ENCODE data around the gene ISYNA1.
A peak's percentile ranks its signal among the peaks of the same experiment; 100 is the strongest.

Gene ISYNA1

DNA sequence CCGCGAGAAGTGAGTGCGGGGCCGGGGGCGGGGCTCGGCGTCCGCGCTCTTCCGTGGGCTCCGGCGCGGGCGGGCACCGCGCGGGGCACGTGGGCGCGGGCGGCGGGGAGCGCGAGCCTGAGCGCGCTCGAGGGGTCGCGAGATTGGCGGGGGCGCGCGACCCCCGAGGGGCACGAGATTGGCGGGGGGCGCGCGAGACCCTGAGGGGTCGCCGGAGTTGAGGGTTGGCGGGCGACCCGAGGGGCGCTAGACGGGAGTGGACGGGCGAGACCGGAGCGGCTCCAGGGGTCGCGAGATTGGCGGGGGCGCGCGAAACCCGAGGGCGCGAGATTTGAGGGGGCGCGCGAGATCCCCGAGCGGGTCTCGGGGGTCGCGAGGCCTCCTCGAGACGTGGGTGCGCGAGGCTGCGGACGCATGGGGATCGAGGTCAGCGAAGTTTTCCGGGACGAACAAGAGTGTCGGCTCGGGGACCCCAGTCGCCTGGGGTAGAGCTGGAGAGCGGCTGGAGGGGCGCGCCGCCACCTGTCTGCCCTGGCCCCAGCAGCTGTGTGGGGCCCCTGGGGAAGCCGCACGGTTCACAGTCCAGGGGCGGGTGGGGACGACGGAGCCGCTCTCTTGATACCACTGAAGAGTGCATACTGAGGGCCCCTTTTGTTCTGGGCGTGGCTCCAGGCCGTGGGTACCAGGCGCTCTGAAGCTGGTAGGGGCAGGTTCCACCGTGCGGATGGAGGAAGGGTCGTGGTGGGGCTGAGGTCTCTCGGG lies 18.1 kb downstream of the ISYNA1 start:
- peak in 2 of 3 donors; percentile 35 to 40 for DNase-seq
- H3K9me3 ChIP-seq (ENCODE audit: control insufficient read depth, low read length) = no peaks in the 10 kb centered on the region
- H3K4me3 ChIP-seq (ENCODE audit: insufficient read depth, low read depth, low read length, poor library complexity, severe bottlenecking) = peak overlapping the region; percentile 59
- H3K27me3 ChIP-seq (replicated peaks; ENCODE audit: control insufficient read depth, insufficient read depth, low read length, poor library complexity, severe bottlenecking) = no peaks in the 10 kb centered on the region
- H3K36me3 ChIP-seq (ENCODE audit: control insufficient read depth, insufficient read depth, low read length) = no peaks in the 10 kb centered on the region
- H3K4me1 ChIP-seq (ENCODE audit: control insufficient read depth, insufficient read depth, low read length, poor library complexity, severe bottlenecking) = peaks cover 93% of the 10 kb centered on the region
- H3K27ac ChIP-seq (ENCODE audit: insufficient read depth, low read length, poor library complexity, severe bottlenecking) = peak overlapping the region; percentile 73

DNA sequence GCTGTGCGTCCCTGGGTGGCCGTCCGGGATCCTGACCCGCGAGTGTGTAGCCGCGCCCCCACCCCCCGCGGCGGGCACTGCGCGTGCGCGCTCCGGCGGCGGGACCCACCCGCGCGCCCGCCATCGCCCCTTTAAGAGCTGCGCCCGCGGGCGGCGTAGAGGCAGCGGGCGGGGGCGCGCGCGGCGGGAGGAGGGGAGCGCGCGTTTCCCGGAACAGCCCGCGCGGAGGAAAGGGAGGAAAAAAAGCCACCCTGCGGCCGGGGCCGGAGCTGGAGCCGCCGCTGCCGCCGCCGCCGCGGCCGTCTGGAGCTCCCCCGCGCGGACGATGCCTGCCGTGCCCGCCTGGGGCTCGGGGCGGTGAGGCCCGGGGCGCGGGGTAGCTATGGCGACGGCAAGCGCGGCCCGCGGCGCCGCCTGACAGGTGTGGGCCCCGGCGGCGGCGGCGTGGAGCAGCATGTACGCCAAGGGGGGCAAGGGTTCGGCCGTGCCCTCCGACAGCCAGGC lies 18.7 kb downstream of the ISYNA1 start, which contains the start of gene SSBP4:
SSBP4 (plus strand) TSS at position 204 of the 504 bp plus-strand sequence; CDS start at position 455, 251 bp downstream.
- peaks cover 92% of the 10 kb centered on the region for H3K4me1 ChIP-seq (ENCODE audit: control insufficient read depth, insufficient read depth, low read length, poor library complexity, severe bottlenecking)
- peak within 1 kb of the TSS; percentile 73 for H3K27ac ChIP-seq (ENCODE audit: insufficient read depth, low read length, poor library complexity, severe bottlenecking)
- no peaks in the 10 kb centered on the region for H3K27me3 ChIP-seq (replicated peaks; ENCODE audit: control insufficient read depth, insufficient read depth, low read length, poor library complexity, severe bottlenecking)
- DNase-seq = peak; percentile 61 to 64 (median 62)
- H3K9me3 ChIP-seq (ENCODE audit: control insufficient read depth, low read length) = no peaks in the 10 kb centered on the region
- H3K4me3 ChIP-seq (ENCODE audit: insufficient read depth, low read depth, low read length, poor library complexity, severe bottlenecking) = peak within 1 kb of the TSS; percentile 59
- no peaks in the 10 kb centered on the region for H3K36me3 ChIP-seq (ENCODE audit: control insufficient read depth, insufficient read depth, low read length)

DNA sequence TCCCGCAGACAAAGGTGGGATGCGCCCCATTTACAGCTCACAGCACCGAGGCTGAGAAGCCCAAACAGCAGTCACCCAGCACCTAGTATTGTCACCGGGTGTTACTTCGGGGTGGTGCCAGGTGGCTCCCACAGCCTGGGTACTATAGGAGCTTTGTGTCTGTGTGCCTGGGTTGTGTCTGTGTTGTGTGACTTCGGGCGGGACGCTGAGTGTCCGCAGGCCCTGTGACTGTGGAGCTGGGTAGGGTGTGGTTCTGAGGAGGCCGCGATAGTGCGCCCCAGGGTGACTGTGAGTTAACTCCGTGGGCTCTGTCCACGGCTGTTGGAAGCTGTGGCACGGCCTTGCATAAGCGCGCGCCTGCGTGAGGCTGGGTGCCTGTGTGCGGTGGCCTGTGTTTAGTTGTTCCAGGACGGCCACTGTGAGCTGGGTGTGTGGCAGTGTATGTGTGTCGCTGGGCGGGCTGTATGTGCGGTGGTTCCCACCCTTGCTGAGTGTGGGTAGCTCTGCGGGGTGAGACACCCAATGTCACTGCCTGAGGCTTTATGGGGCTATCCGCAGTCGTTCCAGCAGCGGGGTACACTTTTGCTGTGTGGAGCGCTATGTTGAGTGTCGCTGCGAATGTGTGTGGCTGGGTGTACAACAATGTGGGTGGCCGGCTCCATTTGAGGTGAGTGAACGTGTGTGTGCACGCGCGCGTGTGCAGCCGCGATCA lies 19.3 kb downstream of the ISYNA1 start:
- Histone ChIP-seq H3K9me3 (ENCODE audit: control insufficient read depth, low read length) (no peaks in the 10 kb centered on the region), H3K27me3 (replicated peaks; ENCODE audit: control insufficient read depth, insufficient read depth, low read length, poor library complexity, severe bottlenecking) (no peaks in the 10 kb centered on the region), H3K4me1 (ENCODE audit: control insufficient read depth, insufficient read depth, low read length, poor library complexity, severe bottlenecking) (peaks cover 86% of the 10 kb centered on the region), H3K36me3 (ENCODE audit: control insufficient read depth, insufficient read depth, low read length) (no peaks in the 10 kb centered on the region), H3K4me3 (ENCODE audit: insufficient read depth, low read depth, low read length, poor library complexity, severe bottlenecking) (peak overlapping the region; percentile 8), H3K27ac (ENCODE audit: insufficient read depth, low read length, poor library complexity, severe bottlenecking) (peak overlapping the region; percentile 73)
- peak in 2 of 3 donors; percentile 47 to 48 for DNase-seq

DNA sequence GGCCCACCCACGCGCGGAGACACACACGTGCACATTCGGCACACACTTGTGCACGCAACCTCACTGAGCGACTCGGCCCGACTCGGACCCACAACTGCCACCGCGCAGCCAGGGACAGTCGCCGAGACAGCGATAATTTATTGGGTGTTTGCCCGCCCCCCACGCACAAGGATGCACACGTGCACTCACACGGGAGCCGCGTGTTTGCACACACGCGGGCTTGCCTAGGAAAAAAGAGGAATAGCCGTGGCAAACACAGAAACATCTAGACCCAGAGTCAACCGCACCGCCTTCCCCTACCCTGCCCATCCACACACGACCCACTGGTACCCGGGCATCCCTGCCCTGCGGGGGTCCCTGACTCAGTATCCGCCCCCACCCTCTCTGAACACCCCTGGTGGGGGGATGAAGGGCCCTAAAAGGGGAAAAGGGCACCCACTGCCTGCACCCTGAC lies 19.9 kb downstream of the ISYNA1 start:
- Histone ChIP-seq H3K4me1 (ENCODE audit: control insufficient read depth, insufficient read depth, low read length, poor library complexity, severe bottlenecking) (peaks cover 80% of the 10 kb centered on the region), H3K36me3 (ENCODE audit: control insufficient read depth, insufficient read depth, low read length) (no peaks in the 10 kb centered on the region)

DNA sequence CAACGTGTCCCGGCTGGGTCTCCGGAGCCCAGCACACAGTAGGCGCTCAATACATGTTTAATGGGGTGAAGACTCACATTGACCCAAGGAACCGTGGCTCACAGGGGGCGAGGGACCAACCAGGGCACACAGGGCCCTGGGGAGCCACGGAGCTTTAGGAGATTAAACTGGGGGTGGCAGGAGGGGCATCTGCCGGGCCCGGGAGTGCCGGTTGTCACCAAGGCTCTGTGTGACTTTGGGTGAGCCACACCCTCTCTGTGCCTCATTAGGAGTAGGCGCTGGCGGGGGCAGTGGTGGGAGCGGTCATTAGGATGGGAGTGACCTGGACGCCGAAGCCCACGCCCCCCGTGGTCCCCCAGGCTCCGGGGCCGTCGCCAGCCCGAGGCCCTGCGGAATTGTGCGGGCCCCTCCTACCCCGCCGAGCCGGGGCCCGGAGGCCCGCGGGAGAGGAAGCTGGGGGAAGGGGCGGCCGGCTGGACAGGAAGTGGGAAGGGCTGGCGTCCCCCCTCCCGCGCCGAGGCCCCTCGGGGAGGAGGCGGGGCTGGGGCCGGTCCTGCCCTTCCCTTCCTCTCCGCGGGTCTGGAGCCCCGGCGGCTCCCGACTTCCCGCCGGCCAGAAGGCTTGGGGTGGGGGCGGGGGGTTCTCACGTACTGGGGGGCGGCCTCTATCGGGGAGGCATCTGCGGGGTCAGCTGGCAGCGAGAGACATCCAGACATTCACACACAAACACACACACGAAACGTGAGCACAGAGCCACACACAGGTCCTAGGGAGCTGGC lies 20.5 kb downstream of the ISYNA1 start:
- no peaks in the 10 kb centered on the region for H3K27me3 ChIP-seq (replicated peaks; ENCODE audit: control insufficient read depth, insufficient read depth, low read length, poor library complexity, severe bottlenecking)
- H3K9me3 ChIP-seq (ENCODE audit: control insufficient read depth, low read length) = no peaks in the 10 kb centered on the region
- peak overlapping the region; percentile 39 for H3K27ac ChIP-seq (ENCODE audit: insufficient read depth, low read length, poor library complexity, severe bottlenecking)
- H3K36me3 ChIP-seq (ENCODE audit: control insufficient read depth, insufficient read depth, low read length) = no peaks in the 10 kb centered on the region
- no peak for DNase-seq
- peaks cover 74% of the 10 kb centered on the region for H3K4me1 ChIP-seq (ENCODE audit: control insufficient read depth, insufficient read depth, low read length, poor library complexity, severe bottlenecking)
- peak overlapping the region; percentile 39 for H3K4me3 ChIP-seq (ENCODE audit: insufficient read depth, low read depth, low read length, poor library complexity, severe bottlenecking)

More for the DNA sequence above, 19.9 kb downstream of the ISYNA1 start:
- H3K4me3 ChIP-seq (ENCODE audit: insufficient read depth, low read depth, low read length, poor library complexity, severe bottlenecking) = peak overlapping the region; percentile 39
- no peaks in the 10 kb centered on the region for H3K27me3 ChIP-seq (replicated peaks; ENCODE audit: control insufficient read depth, insufficient read depth, low read length, poor library complexity, severe bottlenecking)
- H3K27ac ChIP-seq (ENCODE audit: insufficient read depth, low read length, poor library complexity, severe bottlenecking) = peak overlapping the region; percentile 73
- DNase-seq = no peak
- no peaks in the 10 kb centered on the region for H3K9me3 ChIP-seq (ENCODE audit: control insufficient read depth, low read length)

DNA sequence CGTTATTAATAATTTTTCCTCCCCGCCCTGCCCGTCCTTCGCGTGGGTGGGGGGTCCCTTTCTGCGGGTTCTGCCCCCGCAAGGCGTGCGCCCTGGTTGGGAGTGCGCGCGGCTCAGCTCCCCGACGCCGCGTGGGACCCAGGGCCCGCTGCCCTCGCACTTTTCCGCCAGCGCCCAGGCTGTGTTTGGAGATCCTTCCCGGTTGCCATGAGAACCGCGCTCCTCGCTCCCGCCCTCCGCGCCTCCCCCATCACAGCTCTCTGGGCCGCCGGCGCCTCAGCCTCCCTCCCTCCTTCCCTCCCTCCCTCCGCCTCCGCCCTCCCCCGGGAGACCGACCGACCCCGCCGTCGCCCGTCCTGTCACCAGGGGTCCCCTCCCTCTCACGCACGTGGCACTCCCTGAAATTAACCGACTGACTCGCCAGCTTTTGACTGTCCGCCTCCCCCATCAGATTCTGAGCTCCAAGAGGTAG lies 21.1 kb downstream of the ISYNA1 start:
- H3K4me3 ChIP-seq (ENCODE audit: insufficient read depth, low read depth, low read length, poor library complexity, severe bottlenecking) = peak overlapping the region; percentile 39
- peak overlapping the region; percentile 48 for H3K27ac ChIP-seq (ENCODE audit: insufficient read depth, low read length, poor library complexity, severe bottlenecking)
- peak; percentile 67 to 71 (median 70) for DNase-seq
- H3K9me3 ChIP-seq (ENCODE audit: control insufficient read depth, low read length) = no peaks in the 10 kb centered on the region
- H3K27me3 ChIP-seq (replicated peaks; ENCODE audit: control insufficient read depth, insufficient read depth, low read length, poor library complexity, severe bottlenecking) = no peaks in the 10 kb centered on the region
- no peaks in the 10 kb centered on the region for H3K36me3 ChIP-seq (ENCODE audit: control insufficient read depth, insufficient read depth, low read length)
- peaks cover 68% of the 10 kb centered on the region for H3K4me1 ChIP-seq (ENCODE audit: control insufficient read depth, insufficient read depth, low read length, poor library complexity, severe bottlenecking)

DNA sequence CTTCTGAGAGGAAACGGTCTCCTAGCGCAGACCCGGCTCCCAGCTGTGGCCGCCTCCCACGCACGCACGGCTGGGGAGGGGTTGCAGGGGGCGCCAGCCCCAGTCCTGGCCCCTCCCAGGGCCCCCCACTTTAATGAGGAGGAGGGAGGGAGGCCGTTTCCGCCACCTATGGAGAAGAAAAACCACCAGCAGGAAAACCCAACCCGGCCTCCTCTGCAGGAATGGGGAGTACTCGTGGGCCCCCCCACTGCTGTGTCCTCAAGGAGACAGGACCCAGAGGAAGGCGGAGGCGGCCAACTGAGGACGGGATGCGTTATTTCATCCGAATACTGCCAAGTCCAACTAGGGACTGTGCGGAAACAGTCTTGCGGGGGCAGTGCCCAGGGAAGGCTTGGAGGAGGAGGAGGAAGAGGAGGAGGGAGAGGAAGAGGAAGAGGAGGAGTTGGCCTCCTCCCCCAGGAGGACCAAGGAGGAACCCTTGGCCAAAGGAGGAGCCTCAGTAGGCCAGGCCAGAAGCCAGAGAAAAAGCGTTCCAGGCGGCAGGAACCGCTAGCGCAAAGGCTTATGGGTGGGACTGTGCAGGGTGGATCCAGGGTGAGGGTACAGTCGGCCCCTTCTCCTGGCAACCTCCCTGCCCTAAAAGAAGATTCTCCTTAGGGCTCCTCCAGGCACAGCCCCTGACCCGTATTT lies 22.6 kb downstream of the ISYNA1 start:
- Histone ChIP-seq H3K9me3 (ENCODE audit: control insufficient read depth, low read length) (no peaks in the 10 kb centered on the region), H3K27ac (ENCODE audit: insufficient read depth, low read length, poor library complexity, severe bottlenecking) (peak overlapping the region; percentile 9), H3K27me3 (replicated peaks; ENCODE audit: control insufficient read depth, insufficient read depth, low read length, poor library complexity, severe bottlenecking) (no peaks in the 10 kb centered on the region), H3K4me3 (ENCODE audit: insufficient read depth, low read depth, low read length, poor library complexity, severe bottlenecking) (no peak overlapping the region), H3K4me1 (ENCODE audit: control insufficient read depth, insufficient read depth, low read length, poor library complexity, severe bottlenecking) (peaks cover 53% of the 10 kb centered on the region), H3K36me3 (ENCODE audit: control insufficient read depth, insufficient read depth, low read length) (no peaks in the 10 kb centered on the region)
- no peak for DNase-seq

DNA sequence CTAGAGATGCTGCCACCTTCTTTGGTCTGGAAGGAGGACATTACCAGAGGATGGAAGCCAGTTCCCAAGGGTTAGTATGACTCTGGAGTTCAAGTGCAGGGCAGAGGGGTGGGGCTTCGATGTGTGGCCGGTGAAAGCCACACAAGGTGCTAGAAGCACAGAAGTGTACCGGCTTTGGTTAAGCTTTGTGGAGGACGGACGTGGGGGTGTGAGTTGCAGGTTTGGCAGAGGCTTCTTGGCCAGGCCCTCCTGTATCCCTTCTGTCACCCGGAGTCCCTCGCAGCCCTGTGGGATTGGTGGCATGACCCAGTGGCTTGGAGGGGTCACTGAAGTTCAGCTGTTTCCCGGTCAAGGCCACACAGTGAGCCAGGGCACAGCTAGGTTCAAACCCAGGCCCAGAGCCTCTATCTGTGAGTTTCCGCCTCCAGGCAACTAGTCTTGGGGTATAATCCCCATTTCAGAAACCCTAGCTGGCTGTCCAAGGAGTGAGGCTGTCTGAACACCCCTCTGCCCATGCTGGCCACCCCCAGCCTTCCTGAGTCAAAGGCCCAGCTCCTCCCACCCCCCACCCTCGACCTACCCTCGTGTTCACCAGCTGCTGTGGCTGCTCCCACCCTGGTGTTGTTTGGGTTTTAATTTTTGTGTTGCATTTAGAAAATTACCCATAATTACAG lies 23.3 kb downstream of the ISYNA1 start:
- no peak for DNase-seq
- Histone ChIP-seq H3K4me1 (ENCODE audit: control insufficient read depth, insufficient read depth, low read length, poor library complexity, severe bottlenecking) (peaks cover 48% of the 10 kb centered on the region), H3K27me3 (replicated peaks; ENCODE audit: control insufficient read depth, insufficient read depth, low read length, poor library complexity, severe bottlenecking) (no peaks in the 10 kb centered on the region), H3K4me3 (ENCODE audit: insufficient read depth, low read depth, low read length, poor library complexity, severe bottlenecking) (no peak overlapping the region), H3K36me3 (ENCODE audit: control insufficient read depth, insufficient read depth, low read length) (no peaks in the 10 kb centered on the region), H3K27ac (ENCODE audit: insufficient read depth, low read length, poor library complexity, severe bottlenecking) (no peak overlapping the region), H3K9me3 (ENCODE audit: control insufficient read depth, low read length) (no peaks in the 10 kb centered on the region)

Measured in effector memory CD4-positive, alpha-beta T cell (primary cell).